Stomach (tissue), 4 donors: ENCODE results near the gene DNAJB4.

Source experiments
- EP300 ChIP-seq: sonication (generic); formaldehyde crosslinking; IDR thresholded peaks from one replicate; pipeline ENCODE4 v1.6.1; 2017; ENCODE audit warnings: antibody characterized with exemption
- POLR2A ChIP-seq, 4 donors: fragments of 450-650 bp; IDR thresholded peaks; one replicate each; pipeline ENCODE4 v1.6.1; 2016; ENCODE audit warnings: antibody characterized with exemption in 4 of 4, control low read depth in 2 of 4, mild to moderate bottlenecking in 1 of 4, moderate library complexity in 1 of 4
- POLR2AphosphoS5 ChIP-seq, 3 donors: sonication (generic); formaldehyde crosslinking; IDR thresholded peaks; one replicate each; pipeline ENCODE4 v1.6.1; 2016; ENCODE audit warnings: antibody characterized with exemption in 3 of 3
- TF ChIP-seq, protein P1 (sequence below), 7 experiments: fragments of 450-650 bp in 4 of 7; fragments of 200-600 bp in 3 of 7; sonication (generic) in 3 of 7; IDR thresholded peaks; one replicate each; pipeline ENCODE4 v1.5.1; 2016 to 2019; ENCODE audit warnings: antibody characterized with exemption in 7 of 7, control low read depth in 2 of 7, mild to moderate bottlenecking in 1 of 7

DNA sequence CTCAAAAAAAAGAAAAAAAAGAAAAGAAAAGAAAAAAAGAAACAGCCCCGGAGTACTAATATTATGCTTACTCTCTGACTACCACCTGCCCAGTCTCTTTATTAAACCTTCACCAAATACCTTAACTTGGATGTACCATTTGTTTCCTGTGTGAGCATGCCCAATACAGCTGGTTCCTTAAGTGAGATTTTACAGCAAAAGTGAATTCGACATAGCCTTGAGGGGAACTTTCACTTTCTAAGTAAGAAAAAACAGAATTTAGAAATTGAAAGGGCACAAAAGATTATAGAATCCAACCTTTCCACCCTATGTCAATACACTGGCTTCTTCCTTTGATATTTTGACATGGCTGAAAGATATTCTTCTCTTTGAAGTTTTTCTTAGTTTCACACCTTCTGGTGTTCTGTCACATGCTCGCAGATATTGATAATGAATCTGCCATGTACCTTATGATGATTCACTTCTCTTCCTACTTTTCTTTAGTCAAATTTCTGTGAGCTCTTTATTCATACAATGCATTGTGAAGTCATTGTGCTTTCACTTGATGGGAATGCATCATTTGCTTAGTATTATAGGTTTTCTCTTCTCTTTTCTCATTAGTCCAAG is 35.8 kb downstream of the DNAJB4 start:
- TF ChIP-seq, protein P1, sequence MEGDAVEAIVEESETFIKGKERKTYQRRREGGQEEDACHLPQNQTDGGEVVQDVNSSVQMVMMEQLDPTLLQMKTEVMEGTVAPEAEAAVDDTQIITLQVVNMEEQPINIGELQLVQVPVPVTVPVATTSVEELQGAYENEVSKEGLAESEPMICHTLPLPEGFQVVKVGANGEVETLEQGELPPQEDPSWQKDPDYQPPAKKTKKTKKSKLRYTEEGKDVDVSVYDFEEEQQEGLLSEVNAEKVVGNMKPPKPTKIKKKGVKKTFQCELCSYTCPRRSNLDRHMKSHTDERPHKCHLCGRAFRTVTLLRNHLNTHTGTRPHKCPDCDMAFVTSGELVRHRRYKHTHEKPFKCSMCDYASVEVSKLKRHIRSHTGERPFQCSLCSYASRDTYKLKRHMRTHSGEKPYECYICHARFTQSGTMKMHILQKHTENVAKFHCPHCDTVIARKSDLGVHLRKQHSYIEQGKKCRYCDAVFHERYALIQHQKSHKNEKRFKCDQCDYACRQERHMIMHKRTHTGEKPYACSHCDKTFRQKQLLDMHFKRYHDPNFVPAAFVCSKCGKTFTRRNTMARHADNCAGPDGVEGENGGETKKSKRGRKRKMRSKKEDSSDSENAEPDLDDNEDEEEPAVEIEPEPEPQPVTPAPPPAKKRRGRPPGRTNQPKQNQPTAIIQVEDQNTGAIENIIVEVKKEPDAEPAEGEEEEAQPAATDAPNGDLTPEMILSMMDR (IDR thresholded peaks at IDR 0.05), result no peak
- TF ChIP-seq POLR2A (IDR thresholded peaks at IDR 0.05) (no peak), EP300 (no peak), POLR2AphosphoS5 (IDR thresholded peaks at IDR 0.05) (no peak)
